ENCODE measurements around the gene SLC17A4.
A peak's percentile ranks its signal among the peaks of the same experiment; 100 is the strongest.

Gene SLC17A4

GRCh38 chr6:25781134-25781533 lies 26.6 kb downstream of the SLC17A4 start:
- H3K9ac ChIP-seq (ENCODE audit: low read length): no peak overlapping the region
- no peaks in the 10 kb centered on the region for H3K27me3 ChIP-seq (ENCODE audit: low read length)
- H3K79me2 ChIP-seq (ENCODE audit: insufficient read depth, low read length): no peaks in the 10 kb centered on the region
- no peak overlapping the region for H3K27ac ChIP-seq (ENCODE audit: low read depth, low read length)
- H4K20me1 ChIP-seq (ENCODE audit: low read depth, low read length): no peaks in the 10 kb centered on the region
- no peaks in the 10 kb centered on the region for H3K9me3 ChIP-seq (ENCODE audit: insufficient read depth, low read length)
- H3K9me2 ChIP-seq (replicated peaks; ENCODE audit: insufficient read depth, low read length): no peaks in the 10 kb centered on the region
- no peaks in the 10 kb centered on the region for H3K36me3 ChIP-seq (ENCODE audit: low read length)
- H2AFZ ChIP-seq (ENCODE audit: low read depth, low read length, severe bottlenecking): no peak overlapping the region
- TF ChIP-seq CTCF (IDR thresholded peaks at IDR 0.05; ENCODE audit: insufficient read depth, low read length, poor library complexity, severe bottlenecking) (no peak), EZH2phosphoT487 (conservative IDR thresholded peaks at IDR 0.05; ENCODE audit: low read length) (no peak)
- no peak overlapping the region for H3K4me2 ChIP-seq (ENCODE audit: low read depth, low read length, poor library complexity, severe bottlenecking)
- no peaks in the 10 kb centered on the region for H3F3A ChIP-seq (ENCODE audit: insufficient read depth)
- H3K4me3 ChIP-seq (ENCODE audit: insufficient read depth, low read length, poor library complexity, severe bottlenecking): no peak overlapping the region

DNA sequence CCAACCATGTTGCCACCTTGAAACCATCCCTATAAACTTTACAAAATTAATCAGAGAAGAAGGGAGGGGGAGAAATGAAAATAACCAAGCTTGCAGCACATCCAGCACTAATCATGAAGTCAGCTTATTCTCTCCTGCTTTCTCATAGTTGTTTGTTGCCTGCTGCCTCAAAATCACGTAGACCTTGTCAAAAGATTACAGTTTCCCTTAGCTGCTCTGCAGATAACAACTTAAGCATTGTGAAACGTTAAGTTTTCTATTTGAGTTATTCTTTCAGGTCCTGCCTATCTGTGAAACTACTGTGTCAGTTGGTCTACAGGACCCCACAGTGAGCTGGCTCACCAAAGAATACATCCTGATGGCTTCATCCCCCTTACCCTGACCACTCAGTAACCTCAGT lies 32.9 kb downstream of the SLC17A4 start:
- H3K9me3 ChIP-seq (ENCODE audit: insufficient read depth, low read length): no peaks in the 10 kb centered on the region
- no peak for TF ChIP-seq EZH2phosphoT487 (conservative IDR thresholded peaks at IDR 0.05; ENCODE audit: low read length)
- no peak for TF ChIP-seq CTCF (IDR thresholded peaks at IDR 0.05; ENCODE audit: insufficient read depth, low read length, poor library complexity, severe bottlenecking)

DNA sequence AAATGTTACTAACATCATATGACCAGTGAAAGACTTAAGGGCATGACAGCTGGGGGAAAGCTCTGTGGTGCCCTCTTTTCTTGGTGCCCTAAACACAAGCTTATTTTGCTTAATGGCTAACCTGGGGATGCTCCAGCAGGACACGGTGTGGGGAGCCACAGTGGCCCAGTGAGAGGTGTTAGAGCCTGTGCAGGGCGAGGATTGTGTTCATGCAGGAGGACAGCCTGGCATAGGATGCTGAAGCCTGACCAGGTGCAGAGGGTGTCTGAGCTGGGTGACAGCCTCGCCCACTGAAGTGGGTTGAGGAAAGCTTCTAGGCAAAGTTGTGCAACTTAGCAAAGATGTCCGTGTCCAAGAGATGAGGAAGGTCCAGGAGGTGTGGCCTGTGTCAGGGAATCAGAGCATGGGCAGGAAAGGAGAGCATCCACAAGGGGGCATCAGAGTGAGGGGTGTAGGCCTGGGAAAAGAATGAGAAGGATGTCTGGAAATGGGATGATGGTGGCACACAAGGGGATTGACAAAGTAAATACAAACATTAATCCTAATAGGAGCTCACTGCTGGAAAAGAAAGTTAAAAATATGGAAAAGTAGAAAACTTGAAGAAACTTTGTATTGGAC lies 33.9 kb downstream of the SLC17A4 start:
- TF ChIP-seq EZH2phosphoT487 (conservative IDR thresholded peaks at IDR 0.05; ENCODE audit: low read length) (no peak), CTCF (IDR thresholded peaks at IDR 0.05; ENCODE audit: insufficient read depth, low read length, poor library complexity, severe bottlenecking) (peak; percentile 71)
- Histone ChIP-seq H4K20me1 (ENCODE audit: low read depth, low read length) (no peaks in the 10 kb centered on the region), H3K9me2 (replicated peaks; ENCODE audit: insufficient read depth, low read length) (no peaks in the 10 kb centered on the region), H3K4me2 (ENCODE audit: low read depth, low read length, poor library complexity, severe bottlenecking) (no peak overlapping the region), H3K9ac (ENCODE audit: low read length) (no peak overlapping the region), H3K27ac (ENCODE audit: low read depth, low read length) (no peak overlapping the region), H3F3A (ENCODE audit: insufficient read depth) (no peaks in the 10 kb centered on the region), H3K79me2 (ENCODE audit: insufficient read depth, low read length) (no peaks in the 10 kb centered on the region), H3K27me3 (ENCODE audit: low read length) (no peaks in the 10 kb centered on the region), H2AFZ (ENCODE audit: low read depth, low read length, severe bottlenecking) (no peak overlapping the region), H3K4me3 (ENCODE audit: insufficient read depth, low read length, poor library complexity, severe bottlenecking) (no peak overlapping the region), H3K36me3 (ENCODE audit: low read length) (no peaks in the 10 kb centered on the region), H3K9me3 (ENCODE audit: insufficient read depth, low read length) (no peaks in the 10 kb centered on the region)

More for the DNA sequence above, 32.9 kb downstream of the SLC17A4 start:
- no peak overlapping the region for H3K9ac ChIP-seq (ENCODE audit: low read length)
- H3K79me2 ChIP-seq (ENCODE audit: insufficient read depth, low read length): no peaks in the 10 kb centered on the region
- H3K27me3 ChIP-seq (ENCODE audit: low read length): no peaks in the 10 kb centered on the region
- no peak overlapping the region for H3K27ac ChIP-seq (ENCODE audit: low read depth, low read length)
- no peak overlapping the region for H3K4me2 ChIP-seq (ENCODE audit: low read depth, low read length, poor library complexity, severe bottlenecking)
- no peaks in the 10 kb centered on the region for H3F3A ChIP-seq (ENCODE audit: insufficient read depth)
- H4K20me1 ChIP-seq (ENCODE audit: low read depth, low read length): no peaks in the 10 kb centered on the region
- H3K36me3 ChIP-seq (ENCODE audit: low read length): no peaks in the 10 kb centered on the region
- no peak overlapping the region for H2AFZ ChIP-seq (ENCODE audit: low read depth, low read length, severe bottlenecking)
- H3K4me3 ChIP-seq (ENCODE audit: insufficient read depth, low read length, poor library complexity, severe bottlenecking): no peak overlapping the region
- H3K9me2 ChIP-seq (replicated peaks; ENCODE audit: insufficient read depth, low read length): no peaks in the 10 kb centered on the region

Measured in SU-DHL-6 (cell line).